Hepatocyte (in vitro differentiated cells): Measurements from ENCODE around the gene TBC1D25.

Source experiments
- EZH2 ChIP-seq: fragments of 200-600 bp; sonication (generic); IDR thresholded peaks from 2 replicates; pipeline ENCODE4 v1.6.1; 2016; ENCODE audit warnings: antibody characterized with exemption, mild to moderate bottlenecking, borderline replicate concordance
- TF ChIP-seq, protein P1 (sequence below): fragments of 200-600 bp; sonication (generic); IDR thresholded peaks from 2 replicates; pipeline ENCODE4 v1.5.1; 2016; ENCODE audit warnings: antibody characterized with exemption, mild to moderate bottlenecking; ENCODE audit not compliant: poor library complexity

DNA sequence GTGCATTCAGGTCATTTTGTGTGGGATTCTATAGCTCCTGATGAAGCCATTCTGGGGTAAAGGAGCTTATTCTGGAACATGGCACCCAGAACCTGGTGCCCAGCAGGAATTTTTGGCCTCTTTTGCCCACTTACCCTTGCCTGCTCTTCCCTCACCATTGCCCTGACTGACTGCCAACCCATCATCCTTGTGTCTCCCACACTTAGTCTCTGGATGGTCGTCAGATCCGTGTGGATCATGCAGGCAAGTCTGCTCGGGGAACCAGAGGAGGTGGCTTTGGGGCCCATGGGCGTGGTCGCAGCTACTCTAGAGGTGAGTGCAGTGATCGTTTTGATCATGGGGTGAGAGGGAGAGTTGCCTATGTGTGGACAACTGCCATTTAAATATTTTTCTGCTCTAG is 36.6 kb downstream of the TBC1D25 start:
- TF ChIP-seq, protein P1, sequence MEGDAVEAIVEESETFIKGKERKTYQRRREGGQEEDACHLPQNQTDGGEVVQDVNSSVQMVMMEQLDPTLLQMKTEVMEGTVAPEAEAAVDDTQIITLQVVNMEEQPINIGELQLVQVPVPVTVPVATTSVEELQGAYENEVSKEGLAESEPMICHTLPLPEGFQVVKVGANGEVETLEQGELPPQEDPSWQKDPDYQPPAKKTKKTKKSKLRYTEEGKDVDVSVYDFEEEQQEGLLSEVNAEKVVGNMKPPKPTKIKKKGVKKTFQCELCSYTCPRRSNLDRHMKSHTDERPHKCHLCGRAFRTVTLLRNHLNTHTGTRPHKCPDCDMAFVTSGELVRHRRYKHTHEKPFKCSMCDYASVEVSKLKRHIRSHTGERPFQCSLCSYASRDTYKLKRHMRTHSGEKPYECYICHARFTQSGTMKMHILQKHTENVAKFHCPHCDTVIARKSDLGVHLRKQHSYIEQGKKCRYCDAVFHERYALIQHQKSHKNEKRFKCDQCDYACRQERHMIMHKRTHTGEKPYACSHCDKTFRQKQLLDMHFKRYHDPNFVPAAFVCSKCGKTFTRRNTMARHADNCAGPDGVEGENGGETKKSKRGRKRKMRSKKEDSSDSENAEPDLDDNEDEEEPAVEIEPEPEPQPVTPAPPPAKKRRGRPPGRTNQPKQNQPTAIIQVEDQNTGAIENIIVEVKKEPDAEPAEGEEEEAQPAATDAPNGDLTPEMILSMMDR, result no peak
- TF ChIP-seq EZH2, result no peak
